ENCODE data around the gene TBC1D16.

TBC1D16 gene

GRCh38 chr17:79883202-79883601 lies 152.5 kb downstream of the TBC1D16 start:
- DNase-seq, result no peak

All from NCI-H1930 (cell line).